Epithelial cell of proximal tubule (primary cell): Measurements from ENCODE around the gene NFATC3. TPM values are rescaled to one million over a fixed set of nuclear protein-coding genes. Genes with fewer than 3 reads are reported as not detected.
"Not testable (repeated sequence)": the region's sequence is repeated elsewhere in the genome, so short reads cannot be mapped to it uniquely, and the experiment has no call there.

Experiments
- DNase-seq: peaks from one replicate; pipeline ENCODE4 v3.0.0-alpha.2; 2011; ENCODE audit warnings: low read depth
- H3K4me3 ChIP-seq: 2 replicates; pipeline ENCODE4 v1.5.1; 2011; ENCODE audit warnings: low read depth, mild to moderate bottlenecking, low read length
- CTCF ChIP-seq: conservative IDR thresholded peaks from 2 replicates; pipeline ENCODE4 v1.5.1; 2012; ENCODE audit warnings: low read depth, mild to moderate bottlenecking, low read length
- total RNA-seq: library from RNA; depleted of rRNA; stranded (reverse); fragments of >200 nt; gene quantifications from 2 replicates; pipeline ENCODE4 v1.2.3, GENCODE V29; 2015

Gene NFATC3
- total RNA-seq, 1 donor from 2014 or later = 24.7 TPM

DNA sequence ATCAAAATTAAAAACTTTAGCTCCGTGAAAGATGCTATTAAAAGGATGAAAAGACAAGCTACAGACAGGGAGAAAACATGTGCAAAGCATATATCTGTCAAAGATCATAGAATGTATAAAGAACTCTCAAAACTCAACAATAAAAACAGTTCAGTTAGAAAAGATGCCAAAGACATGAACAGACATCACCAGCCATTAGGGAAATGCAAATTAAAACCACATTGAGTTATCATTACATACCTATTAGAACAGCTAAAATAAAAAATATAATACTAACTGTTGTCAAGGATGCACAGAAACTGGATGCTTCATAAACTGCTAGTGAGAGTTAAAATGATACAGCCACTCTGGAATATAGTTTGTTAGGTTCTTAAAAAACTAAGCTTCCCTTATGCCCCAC is 58.8 kb downstream of the NFATC3 start:
- TF ChIP-seq CTCF = no peak
- no peak for DNase-seq
- no peak overlapping the region for H3K4me3 ChIP-seq

DNA sequence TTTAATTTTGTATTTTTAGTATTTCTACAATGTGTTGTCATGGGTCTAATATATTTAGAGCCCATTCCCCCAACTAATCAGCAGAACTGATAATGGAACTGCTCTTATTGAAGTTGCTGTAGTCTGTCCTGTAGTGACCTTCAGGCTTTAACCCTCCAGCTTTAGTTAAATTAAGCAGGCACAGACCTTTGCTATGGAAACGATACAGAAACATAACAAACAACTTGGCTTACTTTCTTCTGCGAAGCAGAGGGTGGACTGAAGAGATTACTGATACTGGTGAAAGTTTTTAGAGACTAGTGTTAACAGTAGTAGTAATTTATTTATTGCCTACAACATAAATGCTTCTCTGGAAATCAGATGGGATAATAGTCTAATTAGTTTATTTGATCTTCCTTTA is 61.4 kb downstream of the NFATC3 start:
- TF ChIP-seq CTCF = no peak
- DNase-seq = peak; percentile 20

DNA sequence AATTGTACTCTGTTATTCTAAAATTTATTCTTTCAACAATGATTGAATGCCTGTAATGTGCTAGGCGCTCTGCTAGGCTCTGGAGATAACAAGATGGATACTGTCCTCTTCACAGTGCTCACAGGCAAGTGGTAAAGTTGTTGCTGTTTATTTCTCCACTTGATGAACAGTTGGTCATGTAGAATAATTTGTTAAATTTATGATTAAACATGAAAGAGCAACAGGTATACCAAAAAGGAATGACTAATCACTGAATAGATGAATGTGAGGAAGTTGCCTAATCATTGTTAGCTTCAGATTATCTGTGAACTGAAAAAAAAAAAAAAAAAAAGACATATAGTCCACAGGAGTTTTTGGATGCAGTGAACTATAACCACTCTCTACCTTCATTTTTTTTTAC is 62.3 kb downstream of the NFATC3 start:
- DNase-seq = no peak
- no peak overlapping the region for H3K4me3 ChIP-seq
- no peak for TF ChIP-seq CTCF

More for the DNA sequence above, 61.4 kb downstream of the NFATC3 start:
- H3K4me3 ChIP-seq = no peak overlapping the region

DNA sequence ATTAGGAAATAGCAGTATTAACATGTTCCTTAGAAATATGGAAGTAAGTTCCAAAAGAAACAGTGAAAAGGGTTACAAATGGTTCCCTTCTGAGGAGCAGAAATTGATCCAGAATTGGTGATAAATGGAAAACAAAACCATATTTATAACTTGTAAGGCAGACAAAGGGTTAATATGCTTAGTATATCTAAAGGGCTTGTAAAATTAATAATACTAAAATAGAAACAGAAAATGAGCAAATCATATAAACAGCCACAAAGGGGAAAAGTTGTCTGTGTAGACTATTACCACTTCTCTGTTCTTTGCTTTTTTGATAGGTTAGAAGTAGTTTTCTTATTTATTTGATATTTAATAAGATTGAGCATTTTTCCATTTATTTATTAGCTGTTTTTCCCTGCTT is 64.4 kb downstream of the NFATC3 start:
- no peak for TF ChIP-seq CTCF
- H3K4me3 ChIP-seq = no peak overlapping the region

DNA sequence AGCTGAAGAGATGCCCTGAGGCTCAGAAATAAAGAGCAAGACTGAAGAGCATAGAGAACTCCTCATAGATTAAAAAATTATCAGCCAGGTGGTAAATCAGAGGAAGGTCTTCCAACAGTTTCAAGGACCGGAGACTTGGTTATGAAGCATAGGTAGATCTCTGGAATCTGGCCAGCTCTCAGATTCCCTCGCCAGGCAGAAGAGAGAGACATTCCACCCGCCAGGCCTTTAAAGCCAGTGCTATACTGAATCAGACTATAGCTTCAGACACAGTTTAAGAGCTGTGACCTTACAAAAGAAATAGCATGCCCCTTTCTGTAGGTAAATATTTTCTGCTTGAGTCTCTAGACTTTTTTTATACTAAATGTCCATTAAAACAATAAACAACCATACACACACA is 70.3 kb downstream of the NFATC3 start:
- H3K4me3 ChIP-seq = no peak overlapping the region
- DNase-seq = no peak
- TF ChIP-seq CTCF = no peak

More for the DNA sequence above, 64.4 kb downstream of the NFATC3 start:
- no peak for DNase-seq

DNA sequence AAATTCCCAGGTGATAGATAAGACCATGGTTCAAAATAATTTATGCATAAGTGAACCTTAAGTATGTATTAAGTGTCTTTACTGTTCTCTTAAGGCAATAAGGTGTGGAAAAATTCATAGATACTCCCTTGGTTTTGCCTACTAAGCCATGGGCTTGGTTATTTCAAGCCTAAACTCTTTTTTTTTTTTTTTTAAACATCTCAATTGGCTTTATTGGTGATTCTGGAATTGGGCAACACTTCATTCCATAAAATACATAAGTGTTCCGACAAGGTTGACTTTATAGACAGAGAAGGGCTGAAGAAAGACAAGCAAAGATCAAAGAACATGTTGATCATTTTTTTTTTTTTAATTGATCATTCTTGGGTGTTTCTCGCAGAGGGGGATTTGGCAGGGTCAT is 77.2 kb downstream of the NFATC3 start:
- no peak overlapping the region for H3K4me3 ChIP-seq
- no peak for DNase-seq
- no peak for TF ChIP-seq CTCF

GRCh38 chr16:68163275-68163674 is 78.1 kb downstream of the NFATC3 start:
- H3K4me3 ChIP-seq, DNase-seq: not testable (repeated sequence)

- no peak for DNase-seq
- no peak overlapping the region for H3K4me3 ChIP-seq
- TF ChIP-seq CTCF = no peak
These were observed 81.1 kb downstream of the NFATC3 start for GRCh38 chr16:68166264-68166663.
